ENCODE data around the gene CCDC117.
"Not testable (repeated sequence)": the region's sequence is repeated elsewhere in the genome, so short reads cannot be mapped to it uniquely, and the experiment has no call there.

- not testable (repeated sequence) for TF ChIP-seq EZH2 (IDR thresholded peaks at IDR 0.05; ENCODE audit: low read length); CTCF (optimal IDR thresholded peaks at IDR 0.05 in 1 of 3, IDR thresholded peaks at IDR 0.05 in 1 of 3, conservative IDR thresholded peaks at IDR 0.05 in 1 of 3; ENCODE audit: extremely low read depth in 1 of 3, insufficient read depth in 2 of 3, low read length in 3 of 3)
Measured at GRCh38 chr22:28826430-28826829, 53.9 kb downstream of the CCDC117 start.

All from keratinocyte (primary cell).